GM12878 (cell line): ENCODE measurements around the gene FHOD3. TPM values are rescaled to one million over a fixed set of nuclear protein-coding genes. Genes with fewer than 3 reads are reported as not detected.

Experiments used
- ATAC-seq: fragments of 200-7000 bp; cut with Tn5 transposase; 3 replicates; pipeline ENCODE4 v1.9.1; 2020; ENCODE audit warnings: mild to moderate bottlenecking, moderate library complexity
- BruUV-seq: library from RNA; stranded (reverse); fragments of 400-500 nt; replicated peaks from 2 replicates; lab custom pipeline; 2021; lab: Mats Ljungman, UMichigan
- CTCF ChIA-PET: fragments of 300-600 bp; sonication (Branson Sonifier 250); formaldehyde crosslinking; extraction: SDS; loops from one replicate; lab custom pipeline; 2021; ENCODE audit warnings: inconsistent platforms; lab: Yijun Ruan, JAX
- POLR2A ChIA-PET: fragments of 350-600 bp; formaldehyde crosslinking; extraction: SDS; loops from one replicate; lab custom pipeline; 2021; ENCODE audit warnings: inconsistent platforms; lab: Charles Lee
- RAD21 ChIA-PET: fragments of 300-600 bp; sonication (Branson Sonifier 250); formaldehyde crosslinking; loops from one replicate; lab custom pipeline; 2023; ENCODE audit warnings: antibody characterized with exemption; ENCODE audit not compliant: unreplicated experiment; lab: Charles Lee
- SMC1A ChIA-PET: fragments of 300-600 bp; sonication (Branson Sonifier 250); formaldehyde crosslinking; loops from one replicate; lab custom pipeline; 2023; ENCODE audit not compliant: unreplicated experiment, uncharacterized antibody; lab: Charles Lee
- DNase-seq: peaks from one replicate; pipeline ENCODE4 v3.0.0-alpha.2; 2011; ENCODE audit warnings: low read depth, low spot score
- FAIRE-seq: peaks from 3 replicates; lab custom pipeline; 2011; peaks lifted over from hg19 to GRCh38; lab: Jason Lieb, UNC
- H2AFZ ChIP-seq: 2 replicates; pipeline ENCODE4 v1.6.0; 2011; ENCODE audit warnings: low read depth, low read length, control low read depth; ENCODE audit not compliant: control insufficient read depth
- H3K27ac ChIP-seq: 2 replicates; pipeline ENCODE4 v1.5.1; 2011; ENCODE audit warnings: control low read depth; ENCODE audit not compliant: control insufficient read depth, insufficient read depth
- H3K27me3 ChIP-seq, 2 experiments: replicated peaks in 1 of 2; 2 replicates each; pipeline versions ENCODE4 v1.6.0 to v1.6.1; 2011; ENCODE audit warnings: low read length in 1 of 2; ENCODE audit not compliant: control insufficient read depth in 2 of 2, insufficient read depth in 2 of 2
- H3K36me3 ChIP-seq, 2 experiments: 2 replicates each; pipeline ENCODE4 v1.5.1; 2011; ENCODE audit warnings: low read length in 1 of 2; ENCODE audit not compliant: control insufficient read depth in 2 of 2, insufficient read depth in 2 of 2
- H3K4me1 ChIP-seq: 2 replicates; pipeline ENCODE4 v1.6.1; 2011; ENCODE audit warnings: mild to moderate bottlenecking, low read length, moderate library complexity, mixed read lengths; ENCODE audit not compliant: control insufficient read depth, insufficient read depth
- H3K4me2 ChIP-seq: 2 replicates; pipeline ENCODE4 v1.6.0; 2011; ENCODE audit warnings: control low read depth; ENCODE audit not compliant: control insufficient read depth, insufficient read depth
- H3K4me3 ChIP-seq: fragments of 200-600 bp; sonication (generic); 2 replicates; pipeline ENCODE4 v1.5.1; 2016
- H3K79me2 ChIP-seq: 2 replicates; pipeline ENCODE4 v1.6.0; 2011; ENCODE audit warnings: low read length; ENCODE audit not compliant: control insufficient read depth, insufficient read depth
- H3K9ac ChIP-seq: 2 replicates; pipeline ENCODE4 v1.8.0; 2011; ENCODE audit warnings: low read length, control low read depth, mixed read lengths; ENCODE audit not compliant: control insufficient read depth, insufficient read depth
- H3K9me3 ChIP-seq: replicated peaks from 3 replicates; pipeline ENCODE4 v1.5.1; 2011; ENCODE audit warnings: mild to moderate bottlenecking, low read length; ENCODE audit not compliant: control insufficient read depth, insufficient read depth
- H4K20me1 ChIP-seq: 2 replicates; pipeline ENCODE4 v1.6.0; 2011; ENCODE audit not compliant: control insufficient read depth, insufficient read depth
- BCL11A ChIP-seq: IDR thresholded peaks from 2 replicates; pipeline ENCODE4 v1.6.1; 2011; ENCODE audit warnings: low read depth, low read length
- E2F8 ChIP-seq: fragments of 450-650 bp; IDR thresholded peaks from 2 replicates; pipeline ENCODE4 v1.6.1; 2018; ENCODE audit warnings: mild to moderate bottlenecking, low read depth, moderate library complexity; ENCODE audit not compliant: partially characterized antibody
- HCFC1 ChIP-seq: fragments of 150-350 bp; IDR thresholded peaks from 2 replicates; pipeline ENCODE4 v1.6.1; 2014; ENCODE audit warnings: low read length
- HDAC6 ChIP-seq: fragments of 200-600 bp; sonication (generic); IDR thresholded peaks from one replicate; pipeline ENCODE4 v1.8.0; 2017; ENCODE audit warnings: antibody characterized with exemption; ENCODE audit not compliant: unreplicated experiment
- MLLT1 ChIP-seq: fragments of 450-650 bp; IDR thresholded peaks from 2 replicates; pipeline ENCODE4 v1.6.1; 2016; ENCODE audit warnings: mild to moderate bottlenecking
- RAD21 ChIP-seq: IDR thresholded peaks from 2 replicates; pipeline ENCODE4 v1.6.1; 2011; ENCODE audit warnings: mild to moderate bottlenecking, low read depth, low read length, moderate library complexity; ENCODE audit not compliant: insufficient read depth
- SMARCA5 ChIP-seq: fragments of 450-650 bp; IDR thresholded peaks from 2 replicates; pipeline ENCODE4 v1.6.1; 2017; ENCODE audit warnings: mild to moderate bottlenecking
- YBX1 ChIP-seq: fragments of 450-650 bp; IDR thresholded peaks from 2 replicates; pipeline ENCODE4 v1.6.1; 2016; ENCODE audit warnings: antibody characterized with exemption
- ZBED1 ChIP-seq: IDR thresholded peaks from 2 replicates; pipeline ENCODE4 v1.6.1; 2016; ENCODE audit warnings: borderline replicate concordance
- WGBS: methylation state at CpG from one replicate; pipeline ENCODE4 v1.1.6; 2016; ENCODE audit warnings: low lambda C conversion rate; ENCODE audit not compliant: insufficient replicate concordance, insufficient coverage; ENCODE audit errors: missing lambda C conversion rate; 5-methylcytosine and 5-hydroxymethylcytosine counted together
- in situ Hi-C: fragments of 300-500 bp; cut with MboI; formaldehyde crosslinking; loops from 9 replicates; pipeline ENCODE4 v1.14.3; 2018; ENCODE audit warnings: mixed read lengths
- intact Hi-C: fragments of 100-400 bp; cut with micrococcal nuclease; formaldehyde crosslinking; loops from one replicate; pipeline ENCODE4 v1.14.2; 2022; ENCODE audit not compliant: unreplicated experiment
- polyA plus RNA-seq, 11 experiments: library from polyadenylated mRNA; depleted of rRNA in 4 of 11; unstranded in 6 of 11; stranded (reverse) in 5 of 11; fragments of >200 nt; fragmentation: Nextera tagmentation in 4 of 11; fragmentation: Illumina TruSeq in 1 of 11; extraction: Ambion mirVana in 4 of 11; extraction: Trizol in 1 of 11; gene quantifications; 1 replicate in 1 of 11; 2 replicates in 10 of 11; pipeline versions ENCODE4 v1.2.1 to v1.2.3, GENCODE V29; 2011 to 2016; ENCODE audit warnings: inconsistent platforms in 2 of 11, missing spikeins in 2 of 11, low read depth in 1 of 11
- total RNA-seq, 4 experiments: library from RNA; depleted of rRNA in 3 of 4; stranded (reverse); fragments of >200 nt in 3 of 4; fragmentation: Illumina TruSeq in 1 of 4; extraction: Trizol in 1 of 4; gene quantifications; 2 replicates each; pipeline versions ENCODE4 v1.2.1 to v1.2.3, GENCODE V29; 2013 to 2021

Gene FHOD3
- total and polyA plus RNA-seq, 10 of the 15 experiments (the other 5 are each of a cell fraction or from before 2014, with no cell fraction given) = 0.77 to 26.7 (median 10.4) TPM

- no TSS peak for BruUV-seq
- Histone ChIP-seq H3K36me3 (no peaks in the 10 kb centered on the region; a peak in 1 of 4 replicates), H3K4me1 (no peaks in the 10 kb centered on the region), H3K27ac (no peak overlapping the region), H3K4me2 (no peak overlapping the region), H3K9ac (no peak overlapping the region), H2AFZ (no peak overlapping the region), H3K79me2 (no peaks in the 10 kb centered on the region), H3K27me3 (no peaks in the 10 kb centered on the region), H3K4me3 (no peak overlapping the region), H3K9me3 (no peaks in the 10 kb centered on the region), H4K20me1 (no peaks in the 10 kb centered on the region)
- ChIA-PET POLR2A (interaction anchor here (0.8 to 1.0 kb wide), 3 partner anchors 8 to 46 kb away, joined by 3 to 4 read pairs (median 3); no protein-coding TSS in a partner anchor), CTCF (interaction anchor here (1.0 to 1.3 kb wide), 2 partner anchors 8 to 12 kb away, joined by 3 to 5 read pairs; no protein-coding TSS in a partner anchor), SMC1A (no interaction called here), RAD21 (no interaction called here)
- no peak for ATAC-seq
- intact Hi-C loops (no loop called here), in situ Hi-C loops (no loop called here)
- DNase-seq = no peak
- WGBS = 88% methylated on average over 1 of the region's 1 CpG
- FAIRE-seq = no peak
- TF ChIP-seq HDAC6 = no peak
- TF ChIP-seq BCL11A = no peak
- no peak for TF ChIP-seq E2F8
- no peak for TF ChIP-seq YBX1
- no peak for TF ChIP-seq MLLT1
- no peak for TF ChIP-seq HCFC1
- no peak for TF ChIP-seq RAD21
- TF ChIP-seq SMARCA5 = no peak
- TF ChIP-seq ZBED1 = no peak
These were observed 361.1 kb downstream of the FHOD3 start for GRCh38 chr18:36658611-36659010.
